Measurements from ENCODE around the gene DCT. TPM values are rescaled to one million over a fixed set of nuclear protein-coding genes. Genes with fewer than 3 reads are reported as not detected.

DCT gene
- total and polyA plus RNA-seq, 10 donors: 0.02 to 0.77 (median 0.19) TPM; not detected in 2

- Histone ChIP-seq H3K9me3 (peaks cover 0 to 3% (median 0%) of the 10 kb centered on the region in 8 donors), H3K27ac (no peak overlapping the region), H3K36me3 (no peaks in the 10 kb centered on the region), H3K4me3 (no peak overlapping the region), H3K27me3 (replicated peaks in 1 of 7) (no peaks in the 10 kb centered on the region), H3K4me1 (no peaks in the 10 kb centered on the region)
- TF ChIP-seq POLR2AphosphoS5 (IDR thresholded peaks at IDR 0.05) (no peak), CTCF (IDR thresholded peaks at IDR 0.05 in 8 of 11, conservative IDR thresholded peaks at IDR 0.05 in 3 of 11) (no peak), POLR2A (IDR thresholded peaks at IDR 0.05) (no peak)
- intact Hi-C loops (cut with DNase I; ENCODE audit: low total_unique reads): no loop called here
- no peak for DNase-seq
Observed at GRCh38 chr13:94444826-94445225, 34.7 kb downstream of the DCT start.

- H3K27ac ChIP-seq: no peak overlapping the region
- intact Hi-C loops (cut with DNase I; ENCODE audit: low total_unique reads): no loop called here
- no peaks in the 10 kb centered on the region for H3K27me3 ChIP-seq (replicated peaks in 1 of 7)
- H3K9me3 ChIP-seq: no peaks in the 10 kb centered on the region
- WGBS, 5 donors: 45 to 55% (median 49%) methylated on average over 4 of the region's 4 CpGs
- TF ChIP-seq POLR2AphosphoS5 (IDR thresholded peaks at IDR 0.05) (no peak), CTCF (IDR thresholded peaks at IDR 0.05 in 8 of 11, conservative IDR thresholded peaks at IDR 0.05 in 3 of 11) (peak in 10 of 11 experiments; percentile 31 to 66 (median 50)), POLR2A (IDR thresholded peaks at IDR 0.05) (no peak)
- H3K36me3 ChIP-seq: no peaks in the 10 kb centered on the region
- DNase-seq: no peak
- H3K4me3 ChIP-seq: no peak overlapping the region
- no peaks in the 10 kb centered on the region for H3K4me1 ChIP-seq
Observed at GRCh38 chr13:94435604-94436226, 43.8 kb downstream of the DCT start.

- no peaks in the 10 kb centered on the region for H3K36me3 ChIP-seq
- no peak overlapping the region for H3K27ac ChIP-seq
- TF ChIP-seq POLR2A (IDR thresholded peaks at IDR 0.05): no peak
- TF ChIP-seq POLR2AphosphoS5 (IDR thresholded peaks at IDR 0.05): no peak
- no peaks in the 10 kb centered on the region for H3K9me3 ChIP-seq
- H3K4me1 ChIP-seq: no peaks in the 10 kb centered on the region
- no peak overlapping the region for H3K4me3 ChIP-seq
- intact Hi-C loops (cut with DNase I; ENCODE audit: low total_unique reads): loop anchor here (5.0 kb wide), 1 partner anchor 184 kb away; no protein-coding TSS in a partner anchor
- no peaks in the 10 kb centered on the region for H3K27me3 ChIP-seq (replicated peaks in 1 of 7)
- WGBS, 5 donors: 60 to 66% (median 65%) methylated on average over 19 of the region's 19 CpGs
- no peak for DNase-seq
Observed at GRCh38 chr13:94433055-94433961, 46.2 kb downstream of the DCT start.

- TF ChIP-seq POLR2A (IDR thresholded peaks at IDR 0.05): no peak
- TF ChIP-seq POLR2AphosphoS5 (IDR thresholded peaks at IDR 0.05): no peak
- no peak for TF ChIP-seq CTCF (IDR thresholded peaks at IDR 0.05 in 8 of 11, conservative IDR thresholded peaks at IDR 0.05 in 3 of 11)
- DNase-seq: no peak
- intact Hi-C loops (cut with DNase I; ENCODE audit: low total_unique reads): loop anchor here (5.0 kb wide), 1 partner anchor 185 kb away; no protein-coding TSS in a partner anchor
Observed at GRCh38 chr13:94431987-94432386, 47.5 kb downstream of the DCT start.

More at GRCh38 chr13:94431987-94432386, 47.5 kb downstream of the DCT start:
- Histone ChIP-seq H3K36me3 (no peaks in the 10 kb centered on the region), H3K27ac (no peak overlapping the region), H3K4me1 (no peaks in the 10 kb centered on the region), H3K27me3 (replicated peaks in 1 of 7) (no peaks in the 10 kb centered on the region), H3K4me3 (no peak overlapping the region), H3K9me3 (no peaks in the 10 kb centered on the region)
